Measurements from ENCODE around the gene BTBD8.

Gene BTBD8

DNA sequence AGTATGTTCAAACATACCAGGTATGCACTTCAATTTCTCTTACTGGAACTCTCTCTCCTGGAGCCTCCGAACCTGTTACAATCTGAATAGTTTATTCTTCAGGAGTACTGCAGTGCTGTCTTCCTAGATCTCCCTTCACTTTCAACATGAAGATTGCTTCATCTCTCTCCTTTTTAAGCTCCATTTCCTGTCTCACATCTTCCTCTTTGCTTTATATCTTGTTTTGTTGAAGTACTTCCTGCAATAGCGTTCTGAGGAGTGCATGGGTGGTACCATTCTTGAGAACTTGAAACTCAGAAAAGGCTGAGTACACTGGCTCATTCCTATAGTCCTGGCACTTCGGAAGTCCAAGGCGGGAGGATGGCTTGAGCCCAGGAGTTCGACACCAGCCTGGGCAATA is 121.8 kb downstream of the BTBD8 start:
- no peak for DNase-seq

DNA sequence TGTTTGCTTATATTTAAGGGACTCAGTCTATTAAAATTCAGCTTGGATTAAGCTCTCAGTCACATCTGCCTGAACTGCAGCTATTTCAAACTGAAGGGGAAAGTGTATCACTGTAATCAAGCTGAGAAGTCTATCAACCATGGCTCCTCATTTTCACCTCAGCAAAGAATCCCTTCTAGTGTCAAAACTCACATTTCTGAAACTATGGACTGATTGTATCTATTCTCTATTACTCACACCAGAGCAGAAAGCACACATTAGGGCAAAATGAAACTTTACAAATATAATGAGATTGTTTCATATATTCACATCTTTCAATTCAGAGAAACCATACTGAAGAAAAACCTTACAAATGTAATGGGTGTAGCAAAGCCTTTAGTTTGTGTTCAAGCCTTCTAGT is 123.0 kb downstream of the BTBD8 start:
- DNase-seq, result no peak

DNA sequence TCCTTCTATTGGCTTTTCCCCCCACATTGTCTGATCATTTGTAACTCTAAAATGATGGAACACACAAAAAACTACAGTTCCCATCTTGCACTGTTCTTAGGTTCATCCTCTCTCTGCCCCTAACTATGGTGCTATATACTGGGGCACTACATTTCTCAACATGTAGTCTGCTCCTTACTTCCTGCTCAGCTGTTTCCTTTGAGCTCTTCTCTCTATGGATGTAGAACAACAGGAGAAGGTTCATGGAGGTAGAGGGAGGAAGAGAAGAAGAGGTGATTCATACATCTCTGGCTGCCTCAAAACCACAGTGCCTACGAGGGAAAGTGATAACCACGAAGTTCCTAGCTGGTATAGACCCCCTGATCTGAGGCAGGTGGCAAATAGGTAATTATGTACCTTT is 130.6 kb downstream of the BTBD8 start:
- no peak for DNase-seq

DNA sequence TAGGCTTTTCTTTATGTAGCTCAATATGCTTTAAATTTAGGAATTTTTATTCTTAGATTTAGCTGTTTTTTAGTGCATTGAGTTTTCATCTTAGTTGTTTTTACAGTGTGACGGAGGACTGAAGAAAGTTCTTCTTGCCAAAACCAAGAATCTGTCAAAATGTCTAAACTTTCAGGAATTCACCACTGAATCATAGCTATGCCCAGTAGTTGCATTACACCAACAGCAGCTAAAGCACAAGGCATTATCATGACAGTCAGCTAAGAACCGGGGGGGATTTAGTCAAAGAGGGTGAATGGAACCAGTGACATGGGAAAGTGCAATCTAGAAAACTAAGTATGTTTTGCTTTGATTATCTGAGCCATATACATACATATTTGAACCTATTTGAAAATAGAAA is 131.0 kb downstream of the BTBD8 start:
- no peak for DNase-seq

DNA sequence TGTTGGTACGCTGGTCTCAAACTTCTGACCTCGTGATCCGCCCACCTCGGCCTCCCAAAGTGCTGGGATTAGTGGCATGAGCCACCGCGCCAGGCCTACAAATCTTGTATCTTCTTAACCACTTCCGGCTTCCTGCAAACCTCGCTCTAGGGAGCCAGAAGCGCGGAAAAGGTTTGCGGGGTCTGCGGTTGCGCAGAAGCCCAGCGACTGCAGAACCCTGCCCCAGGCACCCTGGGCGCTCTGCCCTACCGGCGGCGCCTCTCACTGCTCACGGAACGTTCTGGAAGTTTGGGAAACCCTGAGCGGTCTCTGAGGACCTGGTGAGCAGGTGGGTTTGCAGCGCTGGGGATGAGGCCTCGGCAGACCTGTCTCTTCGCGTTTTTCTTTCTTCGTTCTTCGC is 137.6 kb downstream of the BTBD8 start, which contains the start of gene C1orf146:
TSS of gene C1orf146 (plus strand) at position 195 of the 400 bp plus-strand sequence. CDS start 13,506 bp downstream, outside the sequence.
- DNase-seq, result no peak

DNA sequence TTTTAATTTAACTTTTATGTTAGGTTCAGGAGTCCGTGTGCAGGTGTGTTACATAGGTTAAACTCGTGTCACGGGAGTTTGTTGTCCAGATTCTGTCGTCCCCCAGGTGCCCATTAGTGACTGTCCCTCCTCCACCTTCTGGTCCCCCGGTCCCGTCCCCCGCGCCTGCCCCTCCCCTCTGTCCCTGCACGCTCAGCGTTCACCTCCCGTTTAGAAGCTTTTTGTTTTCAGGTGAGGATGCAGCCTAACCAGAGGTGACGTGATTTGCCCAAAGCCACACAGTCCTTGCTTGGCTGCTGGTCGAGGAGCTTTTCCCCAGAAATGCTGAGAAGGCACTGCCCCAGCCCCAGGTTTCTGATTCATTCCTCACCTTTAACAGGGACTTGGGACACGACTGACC is 138.4 kb downstream of the BTBD8 start:
- DNase-seq, result no peak

DNA sequence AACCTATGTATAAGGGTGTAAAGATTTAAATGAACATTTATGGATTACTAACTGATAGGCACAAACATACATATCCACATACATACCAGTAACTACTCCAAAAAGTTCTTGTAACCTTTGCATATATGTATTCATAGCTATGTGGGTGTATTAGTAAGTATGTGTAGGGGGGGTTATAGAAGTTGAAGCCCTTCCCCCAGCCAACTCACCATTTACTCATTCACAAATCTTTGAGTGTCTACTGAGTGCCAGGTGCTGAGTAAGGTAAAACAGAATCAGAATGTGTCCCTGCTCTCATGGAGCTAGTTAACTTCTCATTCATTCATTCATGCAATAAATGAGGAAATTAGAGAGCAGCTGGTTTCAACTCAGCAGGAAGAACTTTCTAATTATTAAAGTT is 138.9 kb downstream of the BTBD8 start:
- DNase-seq, result no peak

DNA sequence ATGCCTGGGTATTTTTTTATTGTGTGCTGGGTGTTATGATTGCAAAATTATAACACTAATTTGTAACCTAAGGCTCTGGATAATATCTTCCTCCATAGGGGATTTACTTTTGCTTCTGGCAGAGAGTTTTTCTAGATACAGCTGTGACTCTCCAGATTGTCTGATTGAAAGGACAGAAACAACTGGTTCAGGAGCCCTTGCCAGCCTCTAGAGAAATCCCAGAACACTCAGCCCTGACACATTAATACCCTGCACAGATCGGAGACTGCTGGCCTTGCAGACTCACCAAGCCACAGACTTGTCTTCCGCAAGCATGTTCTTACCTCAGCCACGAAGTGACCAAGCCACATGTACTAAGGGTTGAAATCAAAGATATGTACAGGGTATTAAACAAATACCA is 148.3 kb downstream of the BTBD8 start:
- no peak for DNase-seq

DNA sequence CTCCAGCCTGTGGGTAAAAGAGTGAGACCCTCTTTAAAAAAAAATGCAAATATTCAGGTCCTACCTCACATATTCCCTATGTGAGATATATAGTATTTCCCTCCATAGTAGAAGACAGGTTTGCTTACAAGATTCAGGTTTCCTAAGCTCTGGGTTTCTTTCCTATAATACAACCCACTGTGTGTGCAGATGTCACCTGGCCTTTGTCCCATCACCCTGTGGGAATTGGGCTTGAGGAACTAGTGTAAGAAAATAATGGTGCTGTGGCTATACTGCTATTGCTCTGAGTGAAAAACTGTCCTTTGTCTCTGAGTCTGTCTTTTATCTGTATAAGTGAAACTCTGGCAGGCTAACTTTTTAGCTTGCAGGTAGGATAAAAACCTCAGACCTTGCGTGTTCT is 150.6 kb downstream of the BTBD8 start:
- DNase-seq, result no peak
